HG03135 (cell line): ENCODE data around the gene FREM1.

Experiments
- ATAC-seq: cut with Tn5 transposase; IDR thresholded peaks from one replicate; pipeline ENCODE4 v1.9.1; 2021; ENCODE audit warnings: mild to moderate bottlenecking, moderate library complexity; ENCODE audit not compliant: unreplicated experiment

The FREM1 gene

GRCh38 chr9:14775917-14776316, 134.3 kb downstream of the FREM1 start:
- no peak for ATAC-seq

GRCh38 chr9:14770592-14770991, 139.6 kb downstream of the FREM1 start:
- no peak for ATAC-seq

DNA sequence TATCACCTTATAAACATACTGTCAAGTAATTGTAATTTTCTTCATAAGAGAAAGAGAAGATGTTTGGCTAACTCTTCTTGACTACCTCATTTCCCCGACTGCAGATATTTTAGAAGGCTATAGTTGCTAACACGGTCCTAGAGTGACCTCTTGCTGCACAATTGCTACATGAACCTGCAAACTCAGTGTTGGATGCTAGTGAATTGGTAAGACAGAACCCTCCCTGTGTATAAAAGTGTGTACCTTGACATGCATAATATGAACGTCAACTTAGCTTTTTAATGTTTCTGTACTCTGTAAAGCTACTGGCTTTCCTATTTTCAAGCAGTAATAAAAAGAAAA, 141.0 kb downstream of the FREM1 start:
- ATAC-seq: no peak

DNA sequence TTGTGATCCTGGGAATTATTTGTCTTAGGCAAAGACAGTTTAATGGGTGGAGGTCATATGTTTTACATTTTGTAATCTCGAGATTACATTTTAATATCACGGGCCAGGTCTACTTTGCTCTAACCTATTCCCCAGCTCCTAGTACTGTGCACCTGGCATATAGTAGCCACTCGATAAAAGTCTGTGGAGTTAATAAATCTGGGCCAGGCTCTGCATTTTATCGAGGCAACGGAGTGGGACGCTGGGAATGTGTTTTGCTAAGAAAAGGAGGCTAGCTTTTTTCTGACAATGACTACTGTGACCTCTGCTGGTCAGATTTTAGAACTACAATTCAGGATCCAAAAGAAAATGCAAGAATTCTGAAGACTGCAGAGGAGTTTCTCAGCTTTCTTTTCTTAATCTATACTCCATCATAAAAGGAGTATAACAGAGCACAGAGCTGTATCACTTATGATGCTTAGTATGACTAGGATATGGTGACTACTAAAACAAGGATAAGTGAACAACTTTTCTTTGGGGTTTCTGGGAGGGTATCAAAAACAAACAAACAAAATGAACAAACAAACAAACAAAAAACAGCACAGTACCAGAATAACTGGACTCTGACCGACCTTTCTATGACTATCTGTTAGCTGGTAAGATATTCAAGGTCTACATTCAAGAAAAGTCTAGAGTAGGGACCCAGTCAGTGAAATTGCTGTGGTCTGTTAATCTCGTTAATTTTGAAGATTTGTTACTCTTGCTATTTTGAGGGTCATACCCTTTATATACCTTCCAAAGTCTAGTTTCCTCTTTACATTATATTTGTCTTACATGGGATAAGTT, 141.6 kb downstream of the FREM1 start:
- no peak for ATAC-seq

DNA sequence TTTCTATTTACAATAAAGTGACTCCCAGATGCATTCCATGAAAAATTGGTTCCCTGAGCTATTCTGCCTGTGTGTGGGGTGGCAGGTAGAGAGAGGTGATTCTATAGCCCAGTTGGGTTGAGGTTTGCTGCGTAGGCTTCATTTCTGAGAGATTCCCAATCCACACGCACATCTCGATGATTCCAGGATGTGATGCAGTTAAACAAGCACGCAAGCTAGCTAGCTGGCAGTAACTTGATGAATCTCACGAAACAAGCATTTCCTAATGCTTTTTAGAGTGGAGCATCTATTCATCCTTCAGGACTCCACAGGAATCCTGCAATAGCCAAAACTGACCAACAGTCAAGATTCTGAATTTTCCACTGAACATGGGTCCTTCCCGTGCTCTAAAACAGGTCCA, 143.9 kb downstream of the FREM1 start:
- no peak for ATAC-seq

- ATAC-seq: no peak
Observed at GRCh38 chr9:14761584-14761983, 148.6 kb downstream of the FREM1 start.

- ATAC-seq: no peak
Observed at GRCh38 chr9:14760060-14760459, 150.2 kb downstream of the FREM1 start.

DNA sequence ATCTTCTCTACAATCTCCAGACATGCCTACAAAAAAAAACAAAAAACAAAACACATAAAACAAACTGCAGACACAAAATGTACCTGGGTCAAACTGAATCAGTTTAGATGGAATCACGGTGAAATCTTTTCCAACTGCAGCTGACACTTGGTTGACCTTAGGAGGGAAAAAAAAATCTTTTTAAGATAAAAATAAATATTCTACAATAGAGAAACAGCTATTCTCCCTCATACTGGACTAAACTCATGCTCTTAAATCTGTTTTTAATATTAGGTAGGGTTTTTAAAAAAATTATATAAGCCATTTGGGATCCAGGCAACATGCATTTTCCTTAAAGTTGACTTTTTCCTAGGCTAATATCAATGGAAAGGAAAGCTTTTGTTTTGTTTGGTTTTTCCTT, 153.9 kb downstream of the FREM1 start:
- no peak for ATAC-seq

GRCh38 chr9:14752871-14753270, 157.4 kb downstream of the FREM1 start:
- no peak for ATAC-seq

DNA sequence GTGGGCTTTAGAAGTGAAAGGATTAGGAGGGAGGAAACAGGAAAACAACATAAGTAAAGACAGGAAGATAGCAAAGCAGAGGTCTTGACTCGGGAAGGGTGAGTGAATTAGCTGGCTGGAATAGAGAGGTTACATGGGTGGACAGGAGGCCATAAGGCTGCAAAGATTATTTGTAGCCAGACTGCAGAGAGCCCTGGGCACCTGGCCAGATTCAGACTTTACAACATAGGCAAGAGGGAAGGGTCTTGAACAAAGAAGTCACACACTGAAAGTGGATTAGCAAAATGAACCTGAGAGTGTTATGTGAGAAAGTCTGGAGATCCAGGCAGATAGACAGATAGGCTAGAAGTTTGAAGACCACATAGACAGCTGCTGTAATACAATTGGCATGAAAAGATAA, 158.0 kb downstream of the FREM1 start:
- no peak for ATAC-seq

DNA sequence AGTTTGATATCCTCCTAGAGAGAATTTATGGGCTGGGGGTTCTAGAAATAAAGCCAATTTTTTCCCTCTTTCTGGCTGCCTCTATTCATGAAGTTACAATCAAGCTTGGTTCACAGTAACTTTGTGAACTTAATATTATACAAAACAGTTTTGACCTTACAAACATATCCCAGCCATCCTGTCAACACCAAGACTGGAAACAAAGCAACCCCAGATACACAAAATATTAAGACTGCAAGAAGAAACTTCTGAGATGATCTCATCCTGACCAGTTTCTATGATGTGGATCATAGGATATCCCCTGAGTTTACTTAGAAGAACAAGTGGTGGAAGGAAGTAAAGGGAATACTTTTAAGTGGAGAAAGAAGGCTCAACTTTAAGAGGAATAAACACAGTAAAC, 159.4 kb downstream of the FREM1 start:
- no peak for ATAC-seq

DNA sequence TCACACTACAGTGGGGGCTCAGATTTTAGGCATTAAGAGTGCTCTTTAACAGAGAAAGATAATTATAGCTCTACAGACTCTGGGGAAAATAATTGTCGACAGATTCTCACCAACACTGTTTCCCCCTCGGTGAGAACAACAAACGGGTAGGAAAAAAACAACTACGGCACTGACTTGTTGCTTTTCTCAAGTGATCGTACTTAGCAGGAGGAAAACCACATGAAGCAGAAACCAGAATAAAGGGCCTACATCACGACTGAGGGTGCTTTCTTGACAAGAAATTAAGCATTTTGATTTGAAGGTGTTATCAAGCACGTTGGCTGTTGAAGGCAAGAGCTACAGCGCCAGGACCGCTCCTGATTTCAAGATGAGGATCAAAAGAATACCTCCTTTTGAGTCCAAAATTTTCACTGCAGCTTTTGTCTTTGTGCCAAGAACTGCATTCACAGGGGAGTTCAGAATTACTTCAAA, 160.5 kb downstream of the FREM1 start:
- no peak for ATAC-seq

- ATAC-seq: no peak
Observed at GRCh38 chr9:14748373-14748772, 161.9 kb downstream of the FREM1 start.

GRCh38 chr9:14747111-14747510, 163.1 kb downstream of the FREM1 start:
- no peak for ATAC-seq

DNA sequence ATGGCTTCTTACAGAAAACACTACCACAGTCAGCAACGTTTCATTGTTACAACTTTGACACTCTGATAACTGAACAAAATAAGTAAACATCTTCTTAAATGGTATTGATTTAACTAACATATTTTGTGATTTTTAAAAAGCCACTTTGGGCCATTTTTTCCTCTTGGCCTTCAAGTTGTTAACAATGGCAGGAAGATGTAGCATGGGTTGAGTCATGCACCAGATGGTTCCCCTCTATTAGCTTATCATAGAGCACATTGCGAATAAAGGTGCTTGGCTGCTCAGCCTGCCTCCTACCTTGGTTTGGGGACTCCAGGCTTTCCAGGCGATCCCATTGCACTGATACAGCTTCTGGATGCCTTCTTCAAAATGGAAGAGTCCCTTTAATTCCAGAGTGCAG, 163.6 kb downstream of the FREM1 start:
- no peak for ATAC-seq

GRCh38 chr9:14744768-14745167, 165.5 kb downstream of the FREM1 start:
- ATAC-seq: no peak

DNA sequence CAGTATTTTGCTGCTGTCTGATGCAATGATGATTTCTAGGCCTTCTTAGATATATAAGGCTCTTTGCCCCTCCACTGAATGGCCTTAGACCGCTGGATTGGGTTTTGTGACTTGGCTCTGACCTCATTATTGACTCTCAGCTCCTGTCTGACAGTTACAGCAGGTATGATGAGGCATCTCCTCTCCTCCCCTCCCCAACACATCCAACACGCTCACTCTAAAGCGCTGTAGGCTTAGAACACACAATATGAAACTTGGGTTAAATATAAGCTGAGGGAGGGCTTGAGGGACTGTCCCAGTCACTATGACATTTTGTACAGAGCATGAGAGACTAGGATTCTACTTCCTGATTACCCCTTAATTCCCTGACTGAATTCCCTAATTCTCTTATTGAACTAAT, 168.9 kb downstream of the FREM1 start:
- no peak for ATAC-seq

GRCh38 chr9:14733133-14733532, 177.1 kb downstream of the FREM1 start:
- no peak for ATAC-seq

DNA sequence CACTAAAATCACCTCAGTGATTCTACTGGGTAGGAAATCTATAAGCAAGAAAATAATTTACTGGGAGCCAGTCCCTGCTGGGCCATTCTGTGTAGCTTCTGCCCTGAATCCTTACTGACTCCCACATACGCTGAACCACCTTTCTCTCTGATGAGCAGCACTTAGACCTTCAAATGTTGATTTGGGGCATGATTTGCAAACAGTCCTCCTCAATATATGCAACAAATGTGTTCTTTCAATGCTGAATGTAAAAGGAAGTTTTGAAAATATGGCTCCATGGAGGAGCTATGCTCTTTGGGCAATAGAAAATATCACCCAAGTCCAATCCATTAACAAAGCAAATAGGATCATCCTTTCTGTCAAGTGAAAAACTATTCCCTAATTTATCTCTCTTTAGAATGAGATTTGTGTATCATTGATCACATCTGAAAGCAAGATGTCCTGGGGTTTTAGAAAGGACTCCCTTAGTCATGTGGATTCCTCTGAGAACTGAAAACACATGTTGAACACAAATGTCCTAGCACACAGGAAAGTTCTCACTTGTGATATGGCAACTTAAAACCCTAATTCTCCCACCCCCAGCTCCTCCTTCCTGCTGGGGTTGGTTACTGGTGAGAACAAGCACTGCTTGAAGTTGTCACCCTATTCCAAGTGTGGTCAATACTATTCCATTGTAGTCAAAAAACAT, 178.8 kb downstream of the FREM1 start:
- ATAC-seq: no peak

DNA sequence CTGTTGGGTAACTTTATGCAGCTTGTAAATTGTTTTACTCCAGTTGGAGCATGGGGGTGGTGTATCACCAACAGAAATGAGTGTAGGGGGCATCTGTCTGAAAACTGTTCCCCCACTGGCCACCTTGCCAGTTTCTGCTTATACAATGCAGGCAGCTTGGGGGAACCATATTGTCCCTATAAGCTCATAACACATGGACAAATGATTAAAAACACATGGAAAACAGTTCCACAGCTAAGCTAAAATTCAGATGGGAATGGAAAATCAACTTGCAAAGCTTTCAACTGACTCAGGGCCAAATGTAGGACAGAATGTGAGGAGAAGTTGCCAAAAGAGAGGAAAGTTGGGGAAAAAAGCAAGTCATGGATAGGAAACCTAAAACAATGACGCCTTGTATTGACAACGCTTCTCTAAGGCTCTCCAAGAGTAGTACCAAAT, 179.7 kb downstream of the FREM1 start:
- no peak for ATAC-seq

- no peak for ATAC-seq
Observed at GRCh38 chr9:14723301-14723700, 186.9 kb downstream of the FREM1 start.

- no peak for ATAC-seq
Observed at GRCh38 chr9:14722391-14723035, 187.7 kb downstream of the FREM1 start, which contains the start of gene CER1. TSS of gene CER1 (minus strand) at chr9:14722733. CDS start at chr9:14722672, 61 bp downstream.
